Adrenal gland (tissue), 12 donors: ENCODE results near the gene ARHGEF28. TPM values are rescaled to one million over a fixed set of nuclear protein-coding genes. Genes with fewer than 3 reads are reported as not detected.

Experiments
- DNase-seq, 7 donors: peaks; one replicate each; pipeline ENCODE4 v3.0.0-alpha.2; 2019 to 2020
- H3K27ac ChIP-seq, 5 donors: fragments of 200-600 bp; sonication (generic) in 4 of 5; 1 replicate in 3 of 5; 2 replicates in 2 of 5; pipeline versions ENCODE4 v1.5.1 to v1.8.0; 2016 to 2020; ENCODE audit warnings: mild to moderate bottlenecking in 1 of 5
- H3K27me3 ChIP-seq: fragments of 200-600 bp; 2 replicates; pipeline ENCODE4 v1.8.0; 2021
- H3K36me3 ChIP-seq, 2 donors: fragments of 200-600 bp; replicated peaks in 1 of 2; 1 replicate in 1 of 2; 2 replicates in 1 of 2; pipeline versions ENCODE4 v1.5.1 to v1.8.0; 2018 to 2022
- H3K4me1 ChIP-seq, 2 donors: fragments of 200-600 bp; replicated peaks in 1 of 2; 1 replicate in 1 of 2; 2 replicates in 1 of 2; pipeline versions ENCODE4 v1.5.1 to v1.8.0; 2018 to 2021
- H3K4me3 ChIP-seq, 4 donors: fragments of 200-600 bp; sonication (generic) in 3 of 4; one replicate each; pipeline ENCODE4 v1.5.1; 2016 to 2018
- H3K9me3 ChIP-seq, 3 donors: fragments of 200-600 bp; sonication (generic) in 1 of 3; replicated peaks in 1 of 3; 1 replicate in 2 of 3; 2 replicates in 1 of 3; pipeline versions ENCODE4 v1.5.1 to v1.8.0; 2016 to 2021
- POLR2A ChIP-seq, 2 donors: fragments of 450-650 bp; IDR thresholded peaks; one replicate each; pipeline ENCODE4 v1.6.1; 2017; ENCODE audit warnings: antibody characterized with exemption in 2 of 2, mild to moderate bottlenecking in 2 of 2, moderate library complexity in 1 of 2
- WGBS, 4 donors: extraction: QIAGEN DNeasy Blood & Tissue Kit in 2 of 4; methylation state at CpG; one replicate each; pipeline versions ENCODE4 v1.1.5 to v1.1.7; 2013 to 2017; 5-methylcytosine and 5-hydroxymethylcytosine counted together
- intact Hi-C, 2 donors: fragments of 100-400 bp; cut with DNase I; formaldehyde crosslinking; loops; one replicate each; pipeline versions ENCODE4 v1.14.1 to v1.15.0; 2022 to 2023
- polyA plus RNA-seq, 3 donors: library from polyadenylated mRNA; stranded (reverse); fragments of 200-250 nt in 2 of 3; fragments of 350-450 nt in 1 of 3; fragmentation: Illumina TruSeq in 1 of 3; extraction: RNeasy Lipid Tissue Mini Kit (QIAGEN cat#74804) in 1 of 3; gene quantifications; one replicate each; pipeline ENCODE4 v1.2.3, GENCODE V29; 2013 to 2014
- total RNA-seq, 9 donors: library from RNA; depleted of rRNA in 4 of 9; stranded (reverse); fragments of >200 nt in 4 of 9; fragments of 120-200 nt in 1 of 9; fragmentation: NEBNext Ultra II Directional in 1 of 9; extraction: Animal tissue kit (Norgen Biotek cat#: 25700) in 1 of 9; gene quantifications; one replicate each; pipeline versions ENCODE4 v1.1.0 to v1.2.4, GENCODE V29; 2013 to 2023
- TF ChIP-seq, protein P1 (sequence below), 6 experiments: fragments of 450-650 bp in 4 of 6; fragments of 200-600 bp in 2 of 6; sonication (generic) in 1 of 6; IDR thresholded peaks; 1 replicate in 5 of 6; 2 replicates in 1 of 6; pipeline versions ENCODE4 v1.5.1 to v1.8.0; 2016 to 2021; ENCODE audit warnings: antibody characterized with exemption in 6 of 6, mild to moderate bottlenecking in 2 of 6, moderate library complexity in 1 of 6
- donor health status: healthy with polysubstance abuse.
- donor health status: Bipolar disorder and iron deficiency.
- donor health status: DM: yes; HTN: yes; CAD: no.
- donor health status: DM: no; HTN: no; CAD: no.
- donor health status: DM: no; HTN: no; CAD: no.
- donor health status: DM: yes; HTN: yes; CAD: no.

Gene ARHGEF28
- total and polyA plus RNA-seq, 12 donors: 25.3 to 138 (median 42.4) TPM

DNA sequence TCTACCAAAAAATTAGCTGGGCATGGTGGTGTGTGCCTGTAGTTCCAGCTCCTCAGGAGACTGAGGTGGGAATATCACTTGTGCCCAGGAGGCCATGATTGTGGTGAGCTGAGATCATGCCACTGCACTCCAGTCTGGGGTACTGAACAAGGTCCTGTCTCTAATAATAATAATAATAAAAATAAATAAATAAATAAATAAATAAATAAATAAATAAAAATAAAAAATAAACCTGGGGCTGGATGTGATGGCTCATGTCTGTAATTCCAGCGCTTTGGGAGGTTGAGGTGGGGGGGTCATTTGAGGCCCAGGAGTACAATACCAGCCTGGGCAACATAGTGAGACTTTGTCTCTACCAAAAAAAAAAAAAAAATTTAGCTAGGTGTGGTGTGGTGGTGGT, 113.7 kb downstream of the ARHGEF28 start:
- Histone ChIP-seq H3K36me3 (no peaks in the 10 kb centered on the region), H3K9me3 (no peaks in the 10 kb centered on the region), H3K4me3 (no peak overlapping the region), H3K27ac (no peak overlapping the region), H3K4me1 (peaks cover 0 to 15% of the 10 kb centered on the region in 2 donors), H3K27me3 (no peaks in the 10 kb centered on the region)
- no peak for DNase-seq
- TF ChIP-seq, protein P1, sequence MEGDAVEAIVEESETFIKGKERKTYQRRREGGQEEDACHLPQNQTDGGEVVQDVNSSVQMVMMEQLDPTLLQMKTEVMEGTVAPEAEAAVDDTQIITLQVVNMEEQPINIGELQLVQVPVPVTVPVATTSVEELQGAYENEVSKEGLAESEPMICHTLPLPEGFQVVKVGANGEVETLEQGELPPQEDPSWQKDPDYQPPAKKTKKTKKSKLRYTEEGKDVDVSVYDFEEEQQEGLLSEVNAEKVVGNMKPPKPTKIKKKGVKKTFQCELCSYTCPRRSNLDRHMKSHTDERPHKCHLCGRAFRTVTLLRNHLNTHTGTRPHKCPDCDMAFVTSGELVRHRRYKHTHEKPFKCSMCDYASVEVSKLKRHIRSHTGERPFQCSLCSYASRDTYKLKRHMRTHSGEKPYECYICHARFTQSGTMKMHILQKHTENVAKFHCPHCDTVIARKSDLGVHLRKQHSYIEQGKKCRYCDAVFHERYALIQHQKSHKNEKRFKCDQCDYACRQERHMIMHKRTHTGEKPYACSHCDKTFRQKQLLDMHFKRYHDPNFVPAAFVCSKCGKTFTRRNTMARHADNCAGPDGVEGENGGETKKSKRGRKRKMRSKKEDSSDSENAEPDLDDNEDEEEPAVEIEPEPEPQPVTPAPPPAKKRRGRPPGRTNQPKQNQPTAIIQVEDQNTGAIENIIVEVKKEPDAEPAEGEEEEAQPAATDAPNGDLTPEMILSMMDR (IDR thresholded peaks at IDR 0.05): no peak
- TF ChIP-seq POLR2A (IDR thresholded peaks at IDR 0.05): no peak
- 94 to 100% (median 97%) methylated on average over 1 of the region's 1 CpG for WGBS, 4 donors
- intact Hi-C loops: no loop called here

- Histone ChIP-seq H3K4me3 (no peak overlapping the region), H3K27me3 (no peaks in the 10 kb centered on the region), H3K9me3 (no peaks in the 10 kb centered on the region), H3K4me1 (peaks cover 0 to 11% of the 10 kb centered on the region in 2 donors), H3K27ac (no peak overlapping the region), H3K36me3 (no peaks in the 10 kb centered on the region)
- TF ChIP-seq, protein P1 (IDR thresholded peaks at IDR 0.05): no peak
- TF ChIP-seq POLR2A (IDR thresholded peaks at IDR 0.05): no peak
- intact Hi-C loops: no loop called here
- 67 to 75% (median 72%) methylated on average over 4 of the region's 4 CpGs for WGBS, 4 donors
- DNase-seq: no peak
Observed at GRCh38 chr5:73740274-73740790, 114.3 kb downstream of the ARHGEF28 start.

DNA sequence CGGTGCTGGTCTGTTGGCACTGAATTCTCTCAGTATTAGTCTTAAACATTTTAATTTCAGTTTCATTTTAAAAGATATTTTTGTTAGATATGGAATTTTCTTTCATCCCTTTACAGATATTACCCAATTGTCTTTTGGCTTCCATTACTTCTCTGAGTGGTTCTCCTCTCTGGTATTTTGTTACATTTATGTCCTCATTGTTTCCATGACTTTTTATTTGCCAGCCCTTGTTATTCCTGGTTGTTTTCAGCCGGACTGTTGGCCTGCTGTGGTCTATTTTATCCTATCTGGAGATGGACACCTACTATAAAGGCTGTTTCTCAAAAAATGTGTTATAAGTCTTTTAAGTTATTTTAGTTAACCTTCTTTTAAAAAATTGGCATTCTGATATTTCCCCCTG, 117.2 kb downstream of the ARHGEF28 start:
- WGBS, 4 donors: 68 to 74% (median 71%) methylated on average over 2 of the region's 2 CpGs
- Histone ChIP-seq H3K27me3 (no peaks in the 10 kb centered on the region), H3K9me3 (no peaks in the 10 kb centered on the region), H3K4me3 (no peak overlapping the region), H3K27ac (peak overlapping the region in 1 of 5 donors; percentile 13), H3K4me1 (peaks cover 2 to 21% of the 10 kb centered on the region in 2 donors), H3K36me3 (no peaks in the 10 kb centered on the region)
- intact Hi-C loops: no loop called here
- TF ChIP-seq, protein P1 (IDR thresholded peaks at IDR 0.05): no peak
- TF ChIP-seq POLR2A (IDR thresholded peaks at IDR 0.05): no peak
- no peak for DNase-seq

GRCh38 chr5:73745836-73746235, 119.8 kb downstream of the ARHGEF28 start:
- H3K27ac ChIP-seq: no peak overlapping the region
- no peak overlapping the region for H3K4me3 ChIP-seq
- no peaks in the 10 kb centered on the region for H3K36me3 ChIP-seq
- no peaks in the 10 kb centered on the region for H3K27me3 ChIP-seq
- no peak for DNase-seq
- WGBS, 4 donors: 61 to 73% (median 70%) methylated on average over 1 of the region's 1 CpG
- no peak for TF ChIP-seq POLR2A (IDR thresholded peaks at IDR 0.05)
- TF ChIP-seq, protein P1 (IDR thresholded peaks at IDR 0.05): no peak
- intact Hi-C loops: no loop called here
- peaks cover 23 to 41% of the 10 kb centered on the region in 2 donors for H3K4me1 ChIP-seq
- H3K9me3 ChIP-seq: no peaks in the 10 kb centered on the region
